ENCODE data around the gene COL28A1. TPM values are rescaled to one million over a fixed set of nuclear protein-coding genes. Genes with fewer than 3 reads are reported as not detected.

COL28A1 gene
- polyA plus RNA-seq, 1 experiment: 0.04 TPM

- POLR2A ChIA-PET: interaction anchor here (0.6 kb wide), 1 partner anchor 1086 kb away, joined by 3 read pairs; no protein-coding TSS in a partner anchor
- CTCF ChIA-PET: interaction anchor here (0.7 to 10.9 kb wide), 8 partner anchors 7 to 442 kb away, joined by 3 to 163 read pairs (median 6); no protein-coding TSS in a partner anchor
- Histone ChIP-seq H3K27me3 (ENCODE audit: control insufficient read depth, insufficient read depth, low read length) (no peaks in the 10 kb centered on the region), H3K4me3 (ENCODE audit: low read depth, low read length) (no peak overlapping the region), H3K36me3 (ENCODE audit: control insufficient read depth, insufficient read depth, low read length) (no peaks in the 10 kb centered on the region)
- TF ChIP-seq, protein P1, sequence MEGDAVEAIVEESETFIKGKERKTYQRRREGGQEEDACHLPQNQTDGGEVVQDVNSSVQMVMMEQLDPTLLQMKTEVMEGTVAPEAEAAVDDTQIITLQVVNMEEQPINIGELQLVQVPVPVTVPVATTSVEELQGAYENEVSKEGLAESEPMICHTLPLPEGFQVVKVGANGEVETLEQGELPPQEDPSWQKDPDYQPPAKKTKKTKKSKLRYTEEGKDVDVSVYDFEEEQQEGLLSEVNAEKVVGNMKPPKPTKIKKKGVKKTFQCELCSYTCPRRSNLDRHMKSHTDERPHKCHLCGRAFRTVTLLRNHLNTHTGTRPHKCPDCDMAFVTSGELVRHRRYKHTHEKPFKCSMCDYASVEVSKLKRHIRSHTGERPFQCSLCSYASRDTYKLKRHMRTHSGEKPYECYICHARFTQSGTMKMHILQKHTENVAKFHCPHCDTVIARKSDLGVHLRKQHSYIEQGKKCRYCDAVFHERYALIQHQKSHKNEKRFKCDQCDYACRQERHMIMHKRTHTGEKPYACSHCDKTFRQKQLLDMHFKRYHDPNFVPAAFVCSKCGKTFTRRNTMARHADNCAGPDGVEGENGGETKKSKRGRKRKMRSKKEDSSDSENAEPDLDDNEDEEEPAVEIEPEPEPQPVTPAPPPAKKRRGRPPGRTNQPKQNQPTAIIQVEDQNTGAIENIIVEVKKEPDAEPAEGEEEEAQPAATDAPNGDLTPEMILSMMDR (IDR thresholded peaks at IDR 0.05; ENCODE audit: insufficient read depth, low read depth, low read length): no peak
- no peak for DNase-seq (ENCODE audit: low read depth)
These were observed 6.7 kb upstream of the COL28A1 start for GRCh38 chr7:7542251-7542835.

GRCh38 chr7:7539711-7540110 lies 4.0 kb upstream of the COL28A1 start:
- ChIA-PET POLR2A (no interaction called here), CTCF (interaction anchor here (1.1 to 10.9 kb wide), 2 partner anchors 101 to 115 kb away, joined by 3 to 163 read pairs; no protein-coding TSS in a partner anchor)
- Histone ChIP-seq H3K36me3 (ENCODE audit: control insufficient read depth, insufficient read depth, low read length) (no peaks in the 10 kb centered on the region), H3K4me3 (ENCODE audit: low read depth, low read length) (no peak overlapping the region), H3K27me3 (ENCODE audit: control insufficient read depth, insufficient read depth, low read length) (no peaks in the 10 kb centered on the region)
- no peak for DNase-seq (ENCODE audit: low read depth)
- TF ChIP-seq, protein P1 (IDR thresholded peaks at IDR 0.05; ENCODE audit: insufficient read depth, low read depth, low read length): no peak

DNA sequence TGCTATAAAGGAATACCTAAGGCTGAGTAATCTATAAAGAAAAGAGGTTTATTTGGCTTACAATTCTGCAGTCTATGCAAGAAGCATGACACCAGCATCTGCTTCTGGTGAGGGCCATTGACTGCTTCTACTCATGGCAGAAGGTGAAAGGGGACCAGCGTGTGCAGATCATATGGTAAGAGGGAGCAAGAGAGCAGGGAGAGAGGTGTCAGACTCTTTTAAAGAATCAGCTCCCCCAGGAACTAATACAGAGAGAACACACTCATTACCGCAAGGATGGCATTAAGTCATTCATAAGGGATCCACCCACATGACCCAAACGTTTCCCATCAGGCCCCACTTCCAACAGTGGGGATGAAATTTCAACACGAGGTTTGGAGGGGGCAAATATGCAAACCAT lies 3.5 kb upstream of the COL28A1 start:
- Histone ChIP-seq H3K4me3 (ENCODE audit: low read depth, low read length) (no peak overlapping the region), H3K27me3 (ENCODE audit: control insufficient read depth, insufficient read depth, low read length) (no peaks in the 10 kb centered on the region), H3K36me3 (ENCODE audit: control insufficient read depth, insufficient read depth, low read length) (no peaks in the 10 kb centered on the region)
- ChIA-PET POLR2A (no interaction called here), CTCF (interaction anchor here (0.6 to 10.9 kb wide), 3 partner anchors 66 to 114 kb away, joined by 3 to 163 read pairs (median 3); no protein-coding TSS in a partner anchor)
- TF ChIP-seq, protein P1 (IDR thresholded peaks at IDR 0.05; ENCODE audit: insufficient read depth, low read depth, low read length): no peak
- no peak for DNase-seq (ENCODE audit: low read depth)

GRCh38 chr7:7537711-7538110 lies 2.0 kb upstream of the COL28A1 start:
- POLR2A ChIA-PET: no interaction called here
- TF ChIP-seq, protein P1 (IDR thresholded peaks at IDR 0.05; ENCODE audit: insufficient read depth, low read depth, low read length): no peak
- Histone ChIP-seq H3K36me3 (ENCODE audit: control insufficient read depth, insufficient read depth, low read length) (no peaks in the 10 kb centered on the region), H3K4me3 (ENCODE audit: low read depth, low read length) (no peak overlapping the region), H3K27me3 (ENCODE audit: control insufficient read depth, insufficient read depth, low read length) (no peaks in the 10 kb centered on the region)
- CTCF ChIA-PET: interaction anchor here (10.9 kb wide), 1 partner anchor 113 kb away, joined by 163 read pairs; no protein-coding TSS in a partner anchor
- DNase-seq (ENCODE audit: low read depth): no peak

DNA sequence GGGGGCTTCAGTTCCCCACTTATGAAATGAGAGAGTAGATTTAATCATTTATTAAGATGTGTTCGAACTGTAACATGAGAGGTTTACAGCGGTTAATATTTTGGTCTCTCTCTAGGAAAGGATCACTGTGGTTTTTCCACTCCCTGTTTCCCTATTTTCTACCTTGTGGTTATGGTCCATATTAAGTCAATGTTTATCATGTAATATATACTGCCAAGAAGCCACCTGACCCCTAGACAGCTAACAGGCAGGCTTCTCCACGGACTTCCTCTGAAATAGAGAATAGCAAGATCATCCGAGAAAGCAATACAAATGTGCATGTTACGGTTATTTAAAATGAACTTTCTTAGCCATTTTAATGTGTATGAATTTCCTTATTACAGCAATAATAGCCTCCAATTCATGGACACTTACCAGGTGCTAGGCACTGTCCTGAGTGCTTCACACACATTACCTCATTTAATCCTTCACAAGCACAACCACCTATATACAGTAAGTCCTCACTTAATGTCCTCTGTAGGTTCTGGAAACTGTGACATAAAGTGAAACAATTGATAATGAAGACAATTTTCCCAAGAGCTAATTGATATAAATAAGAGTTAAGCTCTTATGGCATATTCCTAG lies 835 bp upstream of the COL28A1 start:
- ChIA-PET CTCF (interaction anchor here (1.0 to 10.9 kb wide), 2 partner anchors 112 to 653 kb away, joined by 3 to 163 read pairs; no protein-coding TSS in a partner anchor), POLR2A (no interaction called here)
- no peak for DNase-seq (ENCODE audit: low read depth)
- H3K4me3 ChIP-seq (ENCODE audit: low read depth, low read length): no peak overlapping the region
- TF ChIP-seq, protein P1 (IDR thresholded peaks at IDR 0.05; ENCODE audit: insufficient read depth, low read depth, low read length): no peak
- H3K36me3 ChIP-seq (ENCODE audit: control insufficient read depth, insufficient read depth, low read length): no peaks in the 10 kb centered on the region
- no peaks in the 10 kb centered on the region for H3K27me3 ChIP-seq (ENCODE audit: control insufficient read depth, insufficient read depth, low read length)

Measured in BJ (cell line).